PC-3 (cell line): ENCODE results near the gene ACTL6A. TPM values are rescaled to one million over a fixed set of nuclear protein-coding genes. Genes with fewer than 3 reads are reported as not detected.

Experiments
- ATAC-seq: fragments of 200-7000 bp; cut with Tn5 transposase; 2 replicates; pipeline ENCODE4 v1.9.1; 2020; ENCODE audit warnings: mild to moderate bottlenecking, moderate library complexity
- BruUV-seq: library from RNA; stranded (reverse); fragments of 400-500 nt; replicated peaks from 2 replicates; lab custom pipeline; 2021; lab: Mats Ljungman, UMichigan
- CTCF ChIA-PET: fragments of 300-600 bp; sonication (Branson Sonifier 250); formaldehyde crosslinking; loops from one replicate; lab custom pipeline; 2022; ENCODE audit warnings: antibody characterized with exemption; lab: Charles Lee
- POLR2A ChIA-PET: fragments of 300-600 bp; sonication (Branson Sonifier 250); formaldehyde crosslinking; loops from one replicate; lab custom pipeline; 2022; ENCODE audit warnings: antibody characterized with exemption; ENCODE audit not compliant: unreplicated experiment; lab: Charles Lee
- DNase-seq: peaks from one replicate; pipeline ENCODE4 v3.0.0-alpha.2; 2015
- H2AFZ ChIP-seq: fragments of 300-600 bp; sonication (generic); 2 replicates; pipeline ENCODE4 v1.6.0; 2016; ENCODE audit warnings: antibody characterized with exemption, low read length
- H3F3A ChIP-seq: fragments of 300-600 bp; sonication (generic); one replicate; pipeline ENCODE4 v1.6.0; 2017; ENCODE audit warnings: antibody characterized with exemption, low read length, control low read depth, mild to moderate bottlenecking; ENCODE audit not compliant: unreplicated experiment
- H3K27ac ChIP-seq: fragments of 300-600 bp; sonication (generic); 2 replicates; pipeline ENCODE4 v1.5.1; 2016; ENCODE audit warnings: mild to moderate bottlenecking, low read length
- H3K27me3 ChIP-seq: fragments of 300-600 bp; sonication (generic); 2 replicates; pipeline ENCODE4 v1.6.1; 2016; ENCODE audit warnings: low read length, mixed read lengths
- H3K36me3 ChIP-seq: fragments of 300-600 bp; sonication (generic); 2 replicates; pipeline ENCODE4 v1.6.1; 2016; ENCODE audit warnings: low read depth, mixed run types, low read length, mixed read lengths
- H3K4me1 ChIP-seq: fragments of 300-600 bp; sonication (generic); 2 replicates; pipeline ENCODE4 v1.5.1; 2016; ENCODE audit warnings: low read length; ENCODE audit not compliant: insufficient read depth
- H3K4me2 ChIP-seq: fragments of 300-600 bp; sonication (generic); 2 replicates; pipeline ENCODE4 v1.6.0; 2016; ENCODE audit warnings: low read length
- H3K4me3 ChIP-seq: fragments of 300-600 bp; sonication (generic); 2 replicates; pipeline ENCODE4 v1.5.1; 2016; ENCODE audit warnings: mild to moderate bottlenecking, low read length, mixed read lengths
- H3K79me2 ChIP-seq: fragments of 300-600 bp; sonication (generic); 2 replicates; pipeline ENCODE4 v1.6.1; 2017; ENCODE audit warnings: low read length, mixed read lengths
- H3K9ac ChIP-seq: fragments of 300-600 bp; sonication (generic); 2 replicates; pipeline ENCODE4 v1.6.0; 2016; ENCODE audit warnings: mild to moderate bottlenecking, low read length
- H3K9me2 ChIP-seq: fragments of 300-600 bp; sonication (generic); replicated peaks from 2 replicates; pipeline ENCODE4 v1.6.1; 2016; ENCODE audit warnings: mixed run types, low read length, mixed read lengths
- H3K9me3 ChIP-seq: fragments of 300-600 bp; sonication (generic); 2 replicates; pipeline ENCODE4 v1.6.1; 2016; ENCODE audit warnings: low read length, mixed read lengths
- H4K20me1 ChIP-seq: fragments of 300-600 bp; sonication (generic); 2 replicates; pipeline ENCODE4 v1.6.1; 2016; ENCODE audit warnings: low read length, mixed read lengths
- CTCF ChIP-seq: fragments of 300-600 bp; sonication (generic); conservative IDR thresholded peaks from 2 replicates; pipeline ENCODE4 v1.5.1; 2017; ENCODE audit warnings: antibody characterized with exemption, low read depth, mild to moderate bottlenecking, low read length
- EZH2 ChIP-seq: fragments of 300-600 bp; sonication (generic); IDR thresholded peaks from one replicate; pipeline ENCODE4 v1.6.1; 2017; ENCODE audit warnings: antibody characterized with exemption, mild to moderate bottlenecking, low read length; ENCODE audit not compliant: unreplicated experiment
- EZH2phosphoT487 ChIP-seq: fragments of 300-600 bp; sonication (generic); IDR thresholded peaks from 2 replicates; pipeline ENCODE4 v1.6.1; 2018; ENCODE audit warnings: mild to moderate bottlenecking, antibody characterized with exemption, low read length, borderline replicate concordance
- intact Hi-C: fragments of 100-400 bp; cut with micrococcal nuclease; formaldehyde crosslinking; loops from 2 replicates; pipeline ENCODE4 v1.9.0; 2023
- total RNA-seq: library from RNA; depleted of rRNA; stranded (reverse); fragments of >200 nt; gene quantifications from 2 replicates; pipeline ENCODE4 v1.2.3, GENCODE V29; 2014

Gene ACTL6A
- total RNA-seq, 1 experiment from 2014 or later: 105 TPM

- Histone ChIP-seq H3K36me3 (peaks cover 31% of the 10 kb centered on the region), H3K27me3 (no peaks in the 10 kb centered on the region), H3K4me3 (peak overlapping the region; percentile 90), H3K9ac (peak overlapping the region; percentile 91), H3K4me1 (peaks cover 13% of the 10 kb centered on the region), H3K4me2 (peak overlapping the region; percentile 88), H4K20me1 (no peaks in the 10 kb centered on the region), H3K9me3 (no peaks in the 10 kb centered on the region), H3K27ac (no peak overlapping the region), H3K9me2 (no peaks in the 10 kb centered on the region), H3F3A (no peaks in the 10 kb centered on the region), H3K79me2 (peaks cover 75% of the 10 kb centered on the region), H2AFZ (no peak overlapping the region)
- DNase-seq (no peak), ATAC-seq (no peak)
- ChIA-PET CTCF (no interaction called here), POLR2A (no interaction called here)
- no TSS peak for BruUV-seq
- no peak for TF ChIP-seq CTCF
- TF ChIP-seq EZH2: no peak
- TF ChIP-seq EZH2phosphoT487: no peak
- intact Hi-C loops: no loop called here
Measured at GRCh38 chr3:179603321-179603720, 40.6 kb downstream of the ACTL6A start.

GRCh38 chr3:179603831-179604230 lies 41.1 kb downstream of the ACTL6A start:
- CTCF ChIA-PET: no interaction called here
- no TSS peak for BruUV-seq
- intact Hi-C loops: loop anchor here (2.0 kb wide), 2 partner anchors 41 to 49 kb away; partner anchors contain the start of genes ACTL6A and USP13

More at GRCh38 chr3:179603831-179604230, 41.1 kb downstream of the ACTL6A start:
- TF ChIP-seq EZH2 (no peak), EZH2phosphoT487 (no peak), CTCF (no peak)
- Histone ChIP-seq H3K4me2 (peak overlapping the region; percentile 88), H4K20me1 (no peaks in the 10 kb centered on the region), H3K4me3 (peak overlapping the region; percentile 90), H3K27ac (peak overlapping the region; percentile 50), H3K36me3 (peaks cover 27% of the 10 kb centered on the region), H3K9me3 (no peaks in the 10 kb centered on the region), H3K27me3 (no peaks in the 10 kb centered on the region), H2AFZ (peak overlapping the region; percentile 88), H3K9me2 (no peaks in the 10 kb centered on the region), H3K79me2 (peaks cover 80% of the 10 kb centered on the region), H3F3A (no peaks in the 10 kb centered on the region), H3K4me1 (peaks cover 13% of the 10 kb centered on the region), H3K9ac (peak overlapping the region; percentile 91)
- POLR2A ChIA-PET: no interaction called here
- no peak for ATAC-seq
- DNase-seq: no peak
